Osteoblast (primary cell): Measurements from ENCODE around the gene TRMT1. TPM values are rescaled to one million over a fixed set of nuclear protein-coding genes. Genes with fewer than 3 reads are reported as not detected.
A peak's percentile ranks its signal among the peaks of the same experiment; 100 is the strongest.

Source experiments
- DNase-seq: peaks from one replicate; pipeline ENCODE4 v3.0.0; 2011; ENCODE audit warnings: low spot score, mixed read lengths; ENCODE audit not compliant: insufficient read length; ENCODE audit errors: missing footprints
- H2AFZ ChIP-seq: 2 replicates; pipeline ENCODE4 v1.6.0; 2011; ENCODE audit warnings: mild to moderate bottlenecking, low read length
- H3K27ac ChIP-seq: 2 replicates; pipeline ENCODE4 v1.5.1; 2011; ENCODE audit warnings: mild to moderate bottlenecking, low read depth, low read length, moderate library complexity
- H3K27me3 ChIP-seq: 2 replicates; pipeline ENCODE4 v1.6.0; 2012; ENCODE audit warnings: mild to moderate bottlenecking, control low read depth, inconsistent platforms, low read length, moderate library complexity; ENCODE audit not compliant: insufficient read depth
- H3K36me3 ChIP-seq: 2 replicates; pipeline ENCODE4 v1.5.1; 2011; ENCODE audit warnings: mild to moderate bottlenecking, low read length, control low read depth, moderate library complexity; ENCODE audit not compliant: insufficient read depth
- H3K4me1 ChIP-seq: 2 replicates; pipeline ENCODE4 v1.5.1; 2011; ENCODE audit warnings: mild to moderate bottlenecking, low read length, control low read depth, moderate library complexity; ENCODE audit not compliant: insufficient read depth
- H3K4me2 ChIP-seq: 2 replicates; pipeline ENCODE4 v1.6.0; 2011; ENCODE audit warnings: mild to moderate bottlenecking, low read length; ENCODE audit not compliant: insufficient read depth
- H3K4me3 ChIP-seq: fragments of 200-600 bp; sonication (generic); 3 replicates; pipeline ENCODE4 v1.5.1; 2012; ENCODE audit warnings: mild to moderate bottlenecking, low read length, inconsistent platforms; ENCODE audit not compliant: insufficient read depth
- H3K79me2 ChIP-seq: 2 replicates; pipeline ENCODE4 v1.6.0; 2012; ENCODE audit warnings: mild to moderate bottlenecking, low read length, control low read depth, inconsistent platforms; ENCODE audit not compliant: insufficient read depth
- H3K9me3 ChIP-seq: 2 replicates; pipeline ENCODE4 v1.5.1; 2011; ENCODE audit warnings: low read depth, low read length, control low read depth
- H4K20me1 ChIP-seq: 2 replicates; pipeline ENCODE4 v1.6.0; 2012; ENCODE audit warnings: mild to moderate bottlenecking, low read length, control low read depth; ENCODE audit not compliant: insufficient read depth
- total RNA-seq: library from RNA; depleted of rRNA; stranded (reverse); fragments of >200 nt; gene quantifications from 2 replicates; pipeline ENCODE4 v1.2.3, GENCODE V29; 2012
- TF ChIP-seq, protein P1 (sequence below): IDR thresholded peaks from 2 replicates; pipeline ENCODE4 v1.5.1; 2011; ENCODE audit warnings: mild to moderate bottlenecking, low read depth, low read length, moderate library complexity; ENCODE audit errors: extremely low read depth

TRMT1 gene
- total RNA-seq, 1 donor, result 29.7 TPM

DNA sequence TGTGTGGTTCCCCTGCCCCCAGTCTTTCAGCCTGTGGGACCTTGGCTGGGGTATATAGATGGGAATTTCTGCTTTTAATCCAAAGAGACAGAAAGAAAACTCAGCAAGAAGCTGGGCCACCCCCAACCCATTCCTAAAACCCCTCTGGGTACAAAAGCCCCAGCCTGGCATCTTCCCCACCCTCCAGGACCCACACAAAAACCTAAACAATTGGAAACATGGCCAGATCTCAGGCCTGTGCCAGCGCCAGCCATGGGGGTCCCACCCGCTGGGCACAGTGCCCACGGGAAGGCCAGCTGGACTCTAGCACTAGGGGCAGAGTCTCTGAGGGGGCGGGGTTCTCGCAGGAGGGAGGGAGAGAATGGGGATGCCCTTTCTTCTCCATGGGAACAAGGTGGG is 22.4 kb downstream of the TRMT1 start:
- Histone ChIP-seq H3K27me3 (no peaks in the 10 kb centered on the region), H3K27ac (no peak overlapping the region), H3K9me3 (no peaks in the 10 kb centered on the region), H3K4me2 (no peak overlapping the region), H4K20me1 (peaks cover 20% of the 10 kb centered on the region), H3K36me3 (peaks cover 20% of the 10 kb centered on the region), H2AFZ (no peak overlapping the region), H3K4me1 (peaks cover 28% of the 10 kb centered on the region), H3K79me2 (no peaks in the 10 kb centered on the region), H3K4me3 (no peak overlapping the region)
- DNase-seq, result peak; percentile 83
- TF ChIP-seq, protein P1, sequence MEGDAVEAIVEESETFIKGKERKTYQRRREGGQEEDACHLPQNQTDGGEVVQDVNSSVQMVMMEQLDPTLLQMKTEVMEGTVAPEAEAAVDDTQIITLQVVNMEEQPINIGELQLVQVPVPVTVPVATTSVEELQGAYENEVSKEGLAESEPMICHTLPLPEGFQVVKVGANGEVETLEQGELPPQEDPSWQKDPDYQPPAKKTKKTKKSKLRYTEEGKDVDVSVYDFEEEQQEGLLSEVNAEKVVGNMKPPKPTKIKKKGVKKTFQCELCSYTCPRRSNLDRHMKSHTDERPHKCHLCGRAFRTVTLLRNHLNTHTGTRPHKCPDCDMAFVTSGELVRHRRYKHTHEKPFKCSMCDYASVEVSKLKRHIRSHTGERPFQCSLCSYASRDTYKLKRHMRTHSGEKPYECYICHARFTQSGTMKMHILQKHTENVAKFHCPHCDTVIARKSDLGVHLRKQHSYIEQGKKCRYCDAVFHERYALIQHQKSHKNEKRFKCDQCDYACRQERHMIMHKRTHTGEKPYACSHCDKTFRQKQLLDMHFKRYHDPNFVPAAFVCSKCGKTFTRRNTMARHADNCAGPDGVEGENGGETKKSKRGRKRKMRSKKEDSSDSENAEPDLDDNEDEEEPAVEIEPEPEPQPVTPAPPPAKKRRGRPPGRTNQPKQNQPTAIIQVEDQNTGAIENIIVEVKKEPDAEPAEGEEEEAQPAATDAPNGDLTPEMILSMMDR, result no peak

DNA sequence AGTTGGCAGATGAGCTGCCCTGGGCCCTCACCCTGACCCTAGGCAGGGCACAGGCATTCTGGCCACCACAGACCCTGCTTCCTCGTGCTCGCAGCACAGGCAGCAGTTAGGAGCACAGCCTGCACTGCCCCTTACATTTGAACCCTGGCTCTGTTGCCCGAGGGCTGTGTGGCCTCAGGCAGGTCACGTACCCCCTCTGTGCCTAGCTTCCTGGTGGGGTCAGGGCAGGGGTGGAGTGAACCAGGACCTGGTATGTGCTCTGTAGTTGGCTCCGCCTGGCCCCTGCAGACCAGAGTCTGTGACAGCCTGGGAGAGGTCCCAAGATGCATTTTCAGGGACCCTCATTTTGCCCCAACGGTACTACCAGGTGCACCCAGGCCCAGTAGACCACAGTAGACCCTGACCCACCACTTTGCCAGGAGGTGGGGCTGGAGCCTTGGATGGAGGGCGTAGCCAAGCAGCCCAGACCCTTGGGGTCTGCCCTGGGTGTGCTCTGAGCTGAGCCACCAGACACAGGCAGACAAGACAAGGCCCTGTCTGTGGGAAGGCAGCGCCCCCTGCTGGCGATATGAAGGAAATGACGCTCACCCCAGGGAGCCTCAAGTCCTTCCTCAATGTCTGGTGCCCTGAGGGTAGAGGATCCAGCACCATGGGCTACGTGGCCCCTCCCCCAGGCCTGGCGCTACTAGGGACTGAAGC is 23.0 kb downstream of the TRMT1 start:
- H3K4me2 ChIP-seq, result no peak overlapping the region
- no peak overlapping the region for H3K4me3 ChIP-seq
- peaks cover 28% of the 10 kb centered on the region for H3K4me1 ChIP-seq
- H3K9me3 ChIP-seq, result no peaks in the 10 kb centered on the region
- H4K20me1 ChIP-seq, result peaks cover 17% of the 10 kb centered on the region
- H3K27me3 ChIP-seq, result no peaks in the 10 kb centered on the region
- DNase-seq, result peak; percentile 99
- TF ChIP-seq, protein P1, result peak; percentile 88
- no peak overlapping the region for H2AFZ ChIP-seq
- H3K27ac ChIP-seq, result peak overlapping the region; percentile 48
- H3K79me2 ChIP-seq, result no peaks in the 10 kb centered on the region
- peaks cover 20% of the 10 kb centered on the region for H3K36me3 ChIP-seq

DNA sequence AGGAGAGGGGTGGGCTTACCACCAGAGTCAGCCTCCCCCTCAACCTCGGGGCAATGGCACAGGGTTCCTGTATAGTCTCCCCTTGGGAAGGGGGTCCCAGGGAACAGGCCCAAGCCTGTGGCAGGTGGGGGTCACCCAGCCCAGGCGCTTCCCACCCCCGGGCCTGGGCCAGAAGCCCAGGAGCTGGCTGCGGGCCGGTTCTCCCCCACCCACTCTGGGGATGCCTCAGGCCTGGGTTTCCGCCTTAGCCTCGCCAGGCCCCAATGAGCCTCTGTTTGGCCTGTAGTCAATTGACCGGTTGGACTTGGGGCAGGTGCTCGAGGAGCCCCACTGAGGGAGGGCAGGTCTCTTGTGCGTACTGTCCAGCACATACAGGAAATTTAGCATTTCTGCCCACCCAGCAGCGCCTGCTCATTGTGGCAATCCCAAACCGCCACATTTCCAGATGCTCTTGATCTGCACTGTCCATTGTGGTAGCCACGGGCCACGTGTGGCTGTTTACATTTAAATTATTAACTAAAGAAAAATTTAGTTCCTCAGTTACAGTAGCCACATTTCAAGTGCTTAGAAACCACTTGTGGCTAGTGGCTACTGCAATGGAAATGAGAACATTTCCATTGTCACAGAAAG is 23.8 kb downstream of the TRMT1 start:
- H2AFZ ChIP-seq, result no peak overlapping the region
- no peaks in the 10 kb centered on the region for H3K79me2 ChIP-seq
- peaks cover 17% of the 10 kb centered on the region for H4K20me1 ChIP-seq
- H3K9me3 ChIP-seq, result no peaks in the 10 kb centered on the region
- TF ChIP-seq, protein P1, result no peak
- no peak for DNase-seq
- H3K4me1 ChIP-seq, result peaks cover 28% of the 10 kb centered on the region
- H3K4me2 ChIP-seq, result no peak overlapping the region
- H3K4me3 ChIP-seq, result no peak overlapping the region
- H3K27ac ChIP-seq, result peak overlapping the region; percentile 31
- H3K27me3 ChIP-seq, result no peaks in the 10 kb centered on the region
- H3K36me3 ChIP-seq, result peaks cover 20% of the 10 kb centered on the region

DNA sequence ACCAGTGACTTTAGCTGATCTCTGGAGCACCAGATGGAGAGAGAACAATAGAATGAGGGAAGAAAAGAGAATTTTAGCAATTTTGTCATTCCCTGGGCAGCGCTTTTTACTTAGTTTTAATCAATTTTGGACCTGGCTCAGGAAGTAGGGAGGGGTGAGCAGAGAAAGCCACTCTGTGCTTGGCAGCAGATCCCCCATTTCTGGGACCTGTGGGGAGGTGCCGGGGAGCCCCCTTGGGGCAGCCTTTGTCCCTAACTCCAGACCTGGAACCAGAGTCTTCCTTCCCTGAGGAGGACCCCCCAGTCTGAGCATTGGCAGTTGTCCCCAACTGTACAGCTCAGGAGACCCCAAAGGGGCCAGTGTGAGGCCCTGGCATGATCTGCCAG is 24.4 kb downstream of the TRMT1 start:
- H3K9me3 ChIP-seq, result no peaks in the 10 kb centered on the region
- no peaks in the 10 kb centered on the region for H3K27me3 ChIP-seq
- DNase-seq, result peak; percentile 81
- TF ChIP-seq, protein P1, result no peak
- H4K20me1 ChIP-seq, result peaks cover 17% of the 10 kb centered on the region
- no peak overlapping the region for H3K4me3 ChIP-seq
- H3K4me2 ChIP-seq, result peak overlapping the region; percentile 20
- no peaks in the 10 kb centered on the region for H3K79me2 ChIP-seq
- H3K36me3 ChIP-seq, result peaks cover 24% of the 10 kb centered on the region
- peak overlapping the region; percentile 72 for H3K27ac ChIP-seq
- H2AFZ ChIP-seq, result no peak overlapping the region
- H3K4me1 ChIP-seq, result peaks cover 28% of the 10 kb centered on the region
